Uterus (tissue), 4 donors: ENCODE results near the gene ADNP. TPM values are rescaled to one million over a fixed set of nuclear protein-coding genes. Genes with fewer than 3 reads are reported as not detected.
"Not testable (repeated sequence)": the region's sequence is repeated elsewhere in the genome, so short reads cannot be mapped to it uniquely, and the experiment has no call there.

Source experiments
- DNase-seq, 2 donors: peaks; one replicate each; pipeline ENCODE4 v3.0.0-alpha.2; 2019 to 2020
- H3K27ac ChIP-seq, 2 donors: fragments of 200-600 bp; sonication (generic); 1 replicate in 1 of 2; 2 replicates in 1 of 2; pipeline ENCODE4 v1.5.1; 2016 to 2018
- H3K27me3 ChIP-seq, 2 donors: fragments of 200-600 bp; sonication (generic); one replicate each; pipeline ENCODE4 v1.5.1; 2018 to 2019; ENCODE audit warnings: control low read depth in 1 of 2
- H3K36me3 ChIP-seq, 2 donors: fragments of 200-600 bp; sonication (generic); one replicate each; pipeline ENCODE4 v1.5.1; 2019; ENCODE audit warnings: control low read depth in 1 of 2
- H3K4me1 ChIP-seq, 2 donors: fragments of 200-600 bp; sonication (generic); one replicate each; pipeline ENCODE4 v1.5.1; 2018 to 2019; ENCODE audit warnings: control low read depth in 1 of 2
- H3K4me3 ChIP-seq, 2 donors: fragments of 200-600 bp; sonication (generic); 1 replicate in 1 of 2; 2 replicates in 1 of 2; pipeline ENCODE4 v1.5.1; 2018 to 2019; ENCODE audit warnings: mild to moderate bottlenecking in 1 of 2
- H3K9me3 ChIP-seq, 2 donors: fragments of 200-600 bp; sonication (generic); one replicate each; pipeline ENCODE4 v1.5.1; 2019; ENCODE audit warnings: control low read depth in 1 of 2
- POLR2A ChIP-seq, 2 donors: fragments of 450-650 bp; IDR thresholded peaks; one replicate each; pipeline ENCODE4 v1.6.1; 2016; ENCODE audit warnings: antibody characterized with exemption in 2 of 2, mild to moderate bottlenecking in 1 of 2, moderate library complexity in 1 of 2
- intact Hi-C: fragments of 100-400 bp; cut with DNase I; formaldehyde crosslinking; loops from one replicate; pipeline ENCODE4 v1.15.1; 2023; ENCODE audit warnings: low total_unique reads
- total RNA-seq, 4 donors: library from RNA; depleted of rRNA in 3 of 4; stranded (reverse); fragments of >200 nt in 3 of 4; gene quantifications; one replicate each; pipeline versions ENCODE4 v1.1.0 to v1.2.4, GENCODE V29; 2014 to 2023
- TF ChIP-seq, protein P1 (sequence below), 4 experiments: fragments of 200-600 bp in 2 of 4; fragments of 450-650 bp in 2 of 4; sonication (generic) in 2 of 4; IDR thresholded peaks; one replicate each; pipeline ENCODE4 v1.5.1; 2016 to 2019; ENCODE audit warnings: antibody characterized with exemption in 4 of 4, mild to moderate bottlenecking in 2 of 4, moderate library complexity in 1 of 4
- donor health status: DM: yes; HTN: yes; CAD: no.

The ADNP gene
- total RNA-seq, result 10 to 100 TPM; 30.6 to 90.1 (median 63.1) TPM

DNA sequence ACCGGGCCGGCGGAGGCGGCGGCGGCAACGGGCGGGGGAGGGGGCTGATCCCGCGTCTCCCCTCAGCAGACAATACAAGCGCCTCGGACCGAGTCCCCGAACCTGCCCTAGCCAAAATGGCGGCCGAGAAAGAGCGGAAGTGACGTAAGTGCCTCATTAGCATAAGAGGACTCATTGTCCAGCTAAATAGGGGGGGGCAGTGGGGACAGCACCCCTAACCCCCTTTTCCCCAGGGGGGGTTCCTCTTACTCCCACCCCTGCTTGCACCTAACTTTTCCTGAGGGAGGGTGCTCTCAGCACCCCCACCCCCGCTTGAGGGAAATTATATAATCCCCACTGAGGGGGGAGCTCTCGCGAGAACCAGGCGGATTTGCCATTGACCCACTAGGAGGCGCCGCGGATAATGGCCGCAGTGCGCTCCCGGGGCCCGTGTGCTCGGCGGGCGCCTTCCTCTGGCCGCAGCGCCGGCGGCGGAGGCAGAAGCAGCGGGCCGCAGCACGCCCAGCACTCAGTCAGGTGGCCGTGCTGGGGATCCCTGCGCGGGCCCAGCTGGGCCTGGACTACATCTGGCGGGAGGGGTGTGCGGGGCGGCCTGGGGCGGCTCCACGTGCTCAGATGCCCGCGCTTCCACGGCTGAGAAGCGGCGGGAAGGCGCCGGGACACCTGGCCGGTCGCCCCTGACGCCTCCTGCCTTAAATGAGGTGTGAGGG is at the start of gene ADNP:
TSS of gene ADNP (minus strand) at position 132 of the 710 bp plus-strand sequence. CDS start 27,441 bp downstream, outside the sequence.
- intact Hi-C loops, result no loop called here
- peak within 1 kb of the TSS; percentile 98 to 99 for H3K27ac ChIP-seq
- no peaks in the 10 kb centered on the region for H3K27me3 ChIP-seq
- H3K9me3 ChIP-seq, result no peaks in the 10 kb centered on the region
- H3K4me1 ChIP-seq, result peaks cover 7% of the 10 kb centered on the region in 2 donors
- H3K36me3 ChIP-seq, result no peaks in the 10 kb centered on the region
- H3K4me3 ChIP-seq, result peak within 1 kb of the TSS; percentile 88 to 98
- peak; percentile 92 to 94 for DNase-seq
- TF ChIP-seq, protein P1, sequence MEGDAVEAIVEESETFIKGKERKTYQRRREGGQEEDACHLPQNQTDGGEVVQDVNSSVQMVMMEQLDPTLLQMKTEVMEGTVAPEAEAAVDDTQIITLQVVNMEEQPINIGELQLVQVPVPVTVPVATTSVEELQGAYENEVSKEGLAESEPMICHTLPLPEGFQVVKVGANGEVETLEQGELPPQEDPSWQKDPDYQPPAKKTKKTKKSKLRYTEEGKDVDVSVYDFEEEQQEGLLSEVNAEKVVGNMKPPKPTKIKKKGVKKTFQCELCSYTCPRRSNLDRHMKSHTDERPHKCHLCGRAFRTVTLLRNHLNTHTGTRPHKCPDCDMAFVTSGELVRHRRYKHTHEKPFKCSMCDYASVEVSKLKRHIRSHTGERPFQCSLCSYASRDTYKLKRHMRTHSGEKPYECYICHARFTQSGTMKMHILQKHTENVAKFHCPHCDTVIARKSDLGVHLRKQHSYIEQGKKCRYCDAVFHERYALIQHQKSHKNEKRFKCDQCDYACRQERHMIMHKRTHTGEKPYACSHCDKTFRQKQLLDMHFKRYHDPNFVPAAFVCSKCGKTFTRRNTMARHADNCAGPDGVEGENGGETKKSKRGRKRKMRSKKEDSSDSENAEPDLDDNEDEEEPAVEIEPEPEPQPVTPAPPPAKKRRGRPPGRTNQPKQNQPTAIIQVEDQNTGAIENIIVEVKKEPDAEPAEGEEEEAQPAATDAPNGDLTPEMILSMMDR (IDR thresholded peaks at IDR 0.05), result peak; percentile 57 to 90 (median 82)
- TF ChIP-seq POLR2A (IDR thresholded peaks at IDR 0.05), result peak; percentile 63 to 78

DNA sequence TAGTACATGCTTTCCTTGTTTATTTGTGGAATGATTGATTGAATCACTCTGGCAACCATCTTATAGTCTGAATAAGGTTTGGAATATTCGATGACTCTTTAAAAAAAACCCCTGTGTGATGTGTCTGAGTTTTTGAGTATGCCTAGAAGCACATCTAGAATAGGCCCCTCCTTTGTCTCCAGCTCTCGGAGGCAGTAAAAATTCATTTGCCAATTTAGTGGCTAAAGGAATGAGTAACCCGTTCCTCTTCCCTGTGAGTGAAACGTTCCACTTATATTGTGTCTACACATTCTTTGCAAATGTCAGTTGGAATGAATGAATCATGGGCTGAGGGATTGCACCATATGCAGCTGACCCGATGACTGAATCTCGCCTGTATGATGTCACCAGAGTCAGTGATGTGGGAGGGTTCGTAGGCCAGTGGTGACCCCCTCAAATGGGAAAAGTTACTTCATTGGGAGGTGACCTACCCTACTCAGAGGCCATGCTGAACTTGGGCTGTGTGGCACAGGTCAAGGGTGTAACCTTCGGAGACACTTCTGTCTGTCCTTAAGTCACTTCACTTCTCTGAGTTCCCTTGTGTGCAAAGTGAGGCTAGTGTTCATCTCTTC is 48.9 kb upstream of the ADNP start:
- DNase-seq, result no peak
- TF ChIP-seq POLR2A (IDR thresholded peaks at IDR 0.05), result no peak
- TF ChIP-seq, protein P1 (IDR thresholded peaks at IDR 0.05), result no peak
- Histone ChIP-seq H3K27ac (no peak overlapping the region), H3K4me1 (no peaks in the 10 kb centered on the region), H3K27me3 (no peaks in the 10 kb centered on the region), H3K4me3 (no peak overlapping the region), H3K36me3 (no peaks in the 10 kb centered on the region), H3K9me3 (no peaks in the 10 kb centered on the region)
- intact Hi-C loops, result no loop called here

DNA sequence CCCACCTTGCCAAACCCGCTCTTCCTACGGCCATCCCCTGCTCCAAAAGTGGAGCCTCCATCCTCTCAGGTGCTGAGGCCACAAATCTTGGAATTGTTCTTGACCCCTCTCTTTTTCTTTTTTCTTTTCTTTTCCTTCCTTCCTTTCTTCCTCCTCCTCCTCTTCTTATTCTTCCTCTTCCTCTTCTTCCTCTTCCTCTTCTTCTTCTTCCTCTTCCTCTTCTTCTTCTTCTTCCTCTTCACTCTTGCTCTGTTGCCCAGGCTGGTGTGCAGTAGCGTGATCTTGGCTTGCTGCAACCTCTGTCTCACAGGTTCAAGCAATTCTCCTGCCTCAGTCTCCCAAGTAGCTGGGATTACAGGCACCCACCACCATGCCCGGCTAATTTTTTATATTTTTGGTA is 47.3 kb upstream of the ADNP start:
- H3K4me3 ChIP-seq, DNase-seq, H3K27ac ChIP-seq, H3K36me3 ChIP-seq, intact Hi-C loops, H3K27me3 ChIP-seq, H3K9me3 ChIP-seq, H3K4me1 ChIP-seq: not testable (repeated sequence)

DNA sequence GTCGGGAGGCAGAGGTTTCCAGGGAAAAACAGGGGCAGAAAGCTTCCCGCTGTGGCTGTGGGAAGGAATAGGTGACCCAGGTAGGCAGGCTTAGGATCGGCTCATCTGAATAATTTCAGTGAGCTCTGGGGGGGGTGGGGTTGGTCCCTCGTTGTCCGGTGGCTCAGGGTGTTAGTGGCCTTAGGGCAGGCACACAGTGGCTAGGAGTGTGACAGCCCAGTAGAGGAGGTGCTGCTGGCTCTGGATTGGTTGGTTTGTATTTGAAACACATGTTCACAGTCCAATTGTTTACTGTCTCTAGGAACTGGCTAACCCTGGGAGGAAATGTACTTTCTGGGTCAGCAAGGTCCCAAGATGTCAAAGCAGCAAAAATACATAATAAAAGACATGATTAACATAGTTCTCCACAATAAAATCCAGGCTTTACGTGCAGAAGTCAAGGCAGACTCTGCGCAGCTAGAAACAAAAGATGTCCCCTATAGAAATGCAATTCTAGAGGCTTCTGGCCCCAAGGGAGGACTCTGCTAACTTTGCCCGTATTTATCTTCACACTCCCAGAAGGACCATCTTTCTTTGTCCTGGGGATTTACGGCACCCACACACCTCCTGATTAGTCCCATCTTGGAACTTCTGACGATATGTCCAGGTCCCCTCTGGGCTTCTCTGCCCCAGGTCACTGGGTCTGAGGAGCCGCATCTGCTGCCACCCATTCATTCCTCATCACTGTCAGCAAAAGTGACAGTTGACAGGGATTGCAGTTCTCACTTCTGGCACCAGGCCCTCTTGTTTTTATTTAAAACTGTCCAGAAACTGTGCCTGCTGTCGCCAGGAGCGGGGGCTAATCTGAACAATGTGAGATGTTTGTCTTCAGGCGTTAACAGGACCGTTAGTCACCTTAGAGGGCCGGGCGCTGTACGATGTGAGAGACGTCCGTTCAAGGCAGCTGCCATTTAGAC is 46.1 kb upstream of the ADNP start:
- intact Hi-C loops, result no loop called here
- Histone ChIP-seq H3K9me3 (no peaks in the 10 kb centered on the region), H3K27ac (no peak overlapping the region), H3K4me1 (no peaks in the 10 kb centered on the region), H3K4me3 (no peak overlapping the region), H3K36me3 (no peaks in the 10 kb centered on the region), H3K27me3 (no peaks in the 10 kb centered on the region)
- TF ChIP-seq, protein P1 (IDR thresholded peaks at IDR 0.05), result no peak
- TF ChIP-seq POLR2A (IDR thresholded peaks at IDR 0.05), result no peak
- no peak for DNase-seq

DNA sequence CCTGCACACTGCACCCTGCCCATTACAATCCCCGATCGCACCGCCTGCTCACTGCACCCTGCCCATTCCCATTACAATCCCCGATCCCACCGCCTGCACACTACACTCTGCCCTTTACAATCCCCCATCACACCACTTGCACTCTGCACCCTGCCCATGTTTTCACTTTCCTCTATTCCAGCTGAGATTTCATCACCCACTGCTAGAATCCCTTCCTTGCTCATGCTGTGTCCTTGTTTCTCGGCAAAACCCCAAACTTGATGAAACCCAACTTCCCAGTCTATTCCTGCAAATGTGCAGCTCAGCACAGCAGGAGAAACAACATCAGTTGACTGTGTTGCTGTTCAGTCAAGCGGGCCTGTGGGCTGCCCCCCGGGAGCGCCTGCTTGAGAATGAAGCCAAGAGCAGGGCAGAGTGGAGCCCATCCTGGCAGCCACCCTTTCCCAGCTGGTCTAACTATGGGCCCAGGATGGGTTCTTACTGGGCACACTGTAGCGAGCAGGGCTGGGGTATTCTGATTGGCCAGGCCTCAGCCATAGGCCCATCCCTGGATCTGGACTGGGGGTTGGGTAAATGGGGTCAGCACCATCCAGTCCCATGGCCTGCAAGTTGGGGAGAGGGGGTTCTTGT is 44.6 kb upstream of the ADNP start:
- no peak overlapping the region for H3K4me3 ChIP-seq
- no peak for TF ChIP-seq POLR2A (IDR thresholded peaks at IDR 0.05)
- no peak for DNase-seq
- H3K27ac ChIP-seq, result no peak overlapping the region
- H3K9me3 ChIP-seq, result no peaks in the 10 kb centered on the region
- no peaks in the 10 kb centered on the region for H3K36me3 ChIP-seq
- H3K4me1 ChIP-seq, result no peaks in the 10 kb centered on the region
- intact Hi-C loops, result no loop called here
- no peaks in the 10 kb centered on the region for H3K27me3 ChIP-seq
